Left colon (tissue), 2 donors: ENCODE data around the gene MECP2. TPM values are rescaled to one million over a fixed set of nuclear protein-coding genes. Genes with fewer than 3 reads are reported as not detected.

ENCODE experiments used
- ATAC-seq: fragments of 200-7000 bp; cut with Tn5 transposase; one replicate; pipeline ENCODE4 v1.9.1; 2020; ENCODE audit warnings: mild to moderate bottlenecking, moderate library complexity
- DNase-seq, 2 donors: peaks; one replicate each; pipeline ENCODE4 v3.0.0-alpha.2; 2020
- intact Hi-C, 2 donors: fragments of 100-400 bp; cut with DNase I in 1 of 2; cut with micrococcal nuclease in 1 of 2; formaldehyde crosslinking; loops; one replicate each; pipeline versions ENCODE4 v1.11.2 to v1.14.0; 2022; cut with DNase I, micrococcal nuclease
- total RNA-seq, 2 donors: library from RNA; stranded (reverse); fragmentation: NEBNext Ultra II Directional; extraction: Animal tissue kit (Norgen Biotek cat#: 25700); gene quantifications; one replicate each; pipeline ENCODE4 v1.2.1, GENCODE V29; 2021
- donor health status: DM: no; HTN: no; CAD: no.
- donor health status: DM: yes; HTN: yes; CAD: no.

Gene MECP2
- total RNA-seq, 2 donors from 2014 or later, result 29.4 to 32.3 TPM

GRCh38 chrX:154117566-154117965, 20.0 kb upstream of the MECP2 start:
- intact Hi-C loops, result no loop called here
- no peak for ATAC-seq

GRCh38 chrX:154116426-154117211, 19.1 kb upstream of the MECP2 start:
- intact Hi-C loops, result no loop called here
- no peak for ATAC-seq

More at GRCh38 chrX:154117566-154117965, 20.0 kb upstream of the MECP2 start:
- DNase-seq, result no peak

GRCh38 chrX:154115750-154116149, 18.2 kb upstream of the MECP2 start:
- intact Hi-C loops, result no loop called here
- ATAC-seq, result no peak

More at GRCh38 chrX:154116426-154117211, 19.1 kb upstream of the MECP2 start:
- DNase-seq, result no peak

GRCh38 chrX:154115071-154115470, 17.6 kb upstream of the MECP2 start:
- intact Hi-C loops, result no loop called here
- ATAC-seq (no peak), DNase-seq (no peak)

More at GRCh38 chrX:154115750-154116149, 18.2 kb upstream of the MECP2 start:
- no peak for DNase-seq

- ATAC-seq, result no peak
- intact Hi-C loops, result no loop called here
- DNase-seq, result no peak
These were observed 17.1 kb upstream of the MECP2 start for GRCh38 chrX:154114652-154115051.

- DNase-seq (no peak), ATAC-seq (no peak)
- intact Hi-C loops, result no loop called here
These were observed 16.2 kb upstream of the MECP2 start for GRCh38 chrX:154113729-154114128.

- ATAC-seq, result no peak
- intact Hi-C loops, result no loop called here
- DNase-seq, result no peak
These were observed 1.0 kb upstream of the MECP2 start for GRCh38 chrX:154098551-154098950.

- peak; percentile 39 for ATAC-seq
- intact Hi-C loops, result no loop called here
- peak; percentile 49 to 65 for DNase-seq
These were observed 421 bp downstream of the MECP2 start for GRCh38 chrX:154097003-154097588.

GRCh38 chrX:154096140-154097002, 1.1 kb downstream of the MECP2 start:
- no peak for ATAC-seq
- peak in 1 of 2 donors; percentile 25 for DNase-seq
- intact Hi-C loops, result no loop called here

GRCh38 chrX:154094833-154095232, 2.7 kb downstream of the MECP2 start:
- no peak for ATAC-seq
- intact Hi-C loops, result no loop called here
- DNase-seq, result no peak

- DNase-seq (no peak), ATAC-seq (no peak)
- intact Hi-C loops, result no loop called here
These were observed 3.6 kb downstream of the MECP2 start for GRCh38 chrX:154093965-154094364.

GRCh38 chrX:154092371-154092770, 5.1 kb downstream of the MECP2 start:
- ATAC-seq, result no peak
- intact Hi-C loops, result no loop called here
- no peak for DNase-seq

- no peak for DNase-seq
- intact Hi-C loops, result no loop called here
- no peak for ATAC-seq
These were observed 5.8 kb downstream of the MECP2 start for GRCh38 chrX:154091678-154092077.

GRCh38 chrX:154090731-154091130, 6.8 kb downstream of the MECP2 start:
- intact Hi-C loops, result no loop called here
- ATAC-seq (no peak), DNase-seq (no peak)

- intact Hi-C loops, result no loop called here
- DNase-seq, result no peak
- ATAC-seq, result no peak
These were observed 12.8 kb downstream of the MECP2 start for GRCh38 chrX:154084449-154085300.

- intact Hi-C loops, result no loop called here
- no peak for DNase-seq
- no peak for ATAC-seq
These were observed 14.4 kb downstream of the MECP2 start for GRCh38 chrX:154083126-154083517.

- intact Hi-C loops, result no loop called here
- DNase-seq (no peak), ATAC-seq (no peak)
These were observed 15.0 kb downstream of the MECP2 start for GRCh38 chrX:154082396-154083125.

- ATAC-seq, result no peak
- intact Hi-C loops, result no loop called here
- DNase-seq, result no peak
These were observed 20.4 kb downstream of the MECP2 start for GRCh38 chrX:154077101-154077500.
